GM19328 (cell line): Measurements from ENCODE around the gene RBM17.
A peak's percentile ranks its signal among the peaks of the same experiment; 100 is the strongest.
"Not testable (repeated sequence)": the region's sequence is repeated elsewhere in the genome, so short reads cannot be mapped to it uniquely, and the experiment has no call there.

Source experiments
- ATAC-seq: cut with Tn5 transposase; IDR thresholded peaks from one replicate; pipeline ENCODE4 v1.9.1; 2021; ENCODE audit warnings: mild to moderate bottlenecking, moderate library complexity; ENCODE audit not compliant: unreplicated experiment

RBM17 gene

GRCh38 chr10:6153845-6154244 is 65.0 kb downstream of the RBM17 start:
- no peak for ATAC-seq

GRCh38 chr10:6154566-6154965 is 65.7 kb downstream of the RBM17 start:
- no peak for ATAC-seq

GRCh38 chr10:6158276-6158675 is 69.4 kb downstream of the RBM17 start:
- no peak for ATAC-seq

GRCh38 chr10:6161921-6162320 is 73.1 kb downstream of the RBM17 start:
- no peak for ATAC-seq

- no peak for ATAC-seq
Measured at GRCh38 chr10:6162589-6163356, 73.9 kb downstream of the RBM17 start.

GRCh38 chr10:6163364-6164270 is 74.8 kb downstream of the RBM17 start:
- ATAC-seq, result peak; percentile 95

- ATAC-seq, result no peak
Measured at GRCh38 chr10:6164271-6165095, 75.6 kb downstream of the RBM17 start.

GRCh38 chr10:6165221-6165725 is 76.4 kb downstream of the RBM17 start:
- no peak for ATAC-seq

- ATAC-seq, result not testable (repeated sequence)
Measured at GRCh38 chr10:6165933-6166332, 77.1 kb downstream of the RBM17 start.
